MM.1S (cell line): ENCODE measurements around the gene FCHO2.
A peak's percentile ranks its signal among the peaks of the same experiment; 100 is the strongest.

Source experiments
- DNase-seq: peaks from one replicate; pipeline ENCODE4 v3.0.0-alpha.2; 2015
- H2AFZ ChIP-seq: fragments of 300-600 bp; sonication (generic); 2 replicates; pipeline ENCODE4 v1.6.0; 2016; ENCODE audit warnings: antibody characterized with exemption, low read length
- H3F3A ChIP-seq: fragments of 300-600 bp; sonication (generic); 2 replicates; pipeline ENCODE4 v1.6.1; 2016; ENCODE audit warnings: mild to moderate bottlenecking, antibody characterized with exemption, low read length, moderate library complexity, mixed read lengths; ENCODE audit not compliant: insufficient read depth
- H3K27ac ChIP-seq: fragments of 300-600 bp; sonication (generic); 2 replicates; pipeline ENCODE4 v1.5.1; 2016; ENCODE audit warnings: mild to moderate bottlenecking, low read length
- H3K27me3 ChIP-seq: fragments of 300-600 bp; sonication (generic); replicated peaks from 2 replicates; pipeline ENCODE4 v1.6.0; 2016; ENCODE audit warnings: low read length; ENCODE audit not compliant: insufficient read depth
- H3K36me3 ChIP-seq: fragments of 300-600 bp; sonication (generic); replicated peaks from 2 replicates; pipeline ENCODE4 v1.6.1; 2016; ENCODE audit warnings: mild to moderate bottlenecking, low read length, mixed read lengths; ENCODE audit not compliant: insufficient read depth
- H3K4me1 ChIP-seq: fragments of 300-600 bp; sonication (generic); 2 replicates; pipeline ENCODE4 v1.6.1; 2016; ENCODE audit warnings: low read length, mixed read lengths
- H3K4me2 ChIP-seq: fragments of 300-600 bp; sonication (generic); 2 replicates; pipeline ENCODE4 v1.6.0; 2016; ENCODE audit warnings: low read depth, low read length
- H3K4me3 ChIP-seq: fragments of 300-600 bp; sonication (generic); 2 replicates; pipeline ENCODE4 v1.5.1; 2016; ENCODE audit warnings: low read length, mixed read lengths
- H3K79me2 ChIP-seq: fragments of 300-600 bp; sonication (generic); 2 replicates; pipeline ENCODE4 v1.6.1; 2016; ENCODE audit warnings: mixed run types, low read length, mixed read lengths
- H3K9ac ChIP-seq: fragments of 300-600 bp; sonication (generic); 2 replicates; pipeline ENCODE4 v1.6.1; 2016; ENCODE audit warnings: low read length, mixed read lengths
- H3K9me2 ChIP-seq: fragments of 300-600 bp; sonication (generic); replicated peaks from 2 replicates; pipeline ENCODE4 v1.6.1; 2016; ENCODE audit warnings: mild to moderate bottlenecking, low read length, mixed read lengths; ENCODE audit not compliant: insufficient read depth
- H3K9me3 ChIP-seq: fragments of 300-600 bp; sonication (generic); replicated peaks from 2 replicates; pipeline ENCODE4 v1.6.1; 2016; ENCODE audit warnings: mild to moderate bottlenecking, low read length, mixed read lengths; ENCODE audit not compliant: insufficient read depth
- H4K20me1 ChIP-seq: fragments of 300-600 bp; sonication (generic); 2 replicates; pipeline ENCODE4 v1.6.1; 2016; ENCODE audit warnings: mild to moderate bottlenecking, low read length, moderate library complexity, mixed read lengths; ENCODE audit not compliant: insufficient read depth
- EZH2 ChIP-seq: fragments of 300-600 bp; sonication (generic); optimal IDR thresholded peaks from 2 replicates; pipeline ENCODE3; 2017; ENCODE audit warnings: low read depth, mild to moderate bottlenecking, antibody characterized with exemption, low read length, mixed read lengths
- EZH2phosphoT487 ChIP-seq: fragments of 300-600 bp; sonication (generic); IDR thresholded peaks from 2 replicates; pipeline ENCODE4 v1.6.1; 2018; ENCODE audit warnings: antibody characterized with exemption, low read length
- TF ChIP-seq, protein P1 (sequence below): fragments of 300-600 bp; sonication (generic); IDR thresholded peaks from 2 replicates; pipeline ENCODE4 v1.5.1; 2016; ENCODE audit warnings: antibody characterized with exemption, low read length, mixed read lengths

FCHO2 gene

GRCh38 chr5:72917371-72917776 is 38.5 kb upstream of the FCHO2 start:
- no peak overlapping the region for H3K9ac ChIP-seq
- no peaks in the 10 kb centered on the region for H3K79me2 ChIP-seq
- no peak for DNase-seq
- H3K9me2 ChIP-seq = no peaks in the 10 kb centered on the region
- no peaks in the 10 kb centered on the region for H3K9me3 ChIP-seq
- H3K27me3 ChIP-seq = no peaks in the 10 kb centered on the region
- TF ChIP-seq, protein P1, sequence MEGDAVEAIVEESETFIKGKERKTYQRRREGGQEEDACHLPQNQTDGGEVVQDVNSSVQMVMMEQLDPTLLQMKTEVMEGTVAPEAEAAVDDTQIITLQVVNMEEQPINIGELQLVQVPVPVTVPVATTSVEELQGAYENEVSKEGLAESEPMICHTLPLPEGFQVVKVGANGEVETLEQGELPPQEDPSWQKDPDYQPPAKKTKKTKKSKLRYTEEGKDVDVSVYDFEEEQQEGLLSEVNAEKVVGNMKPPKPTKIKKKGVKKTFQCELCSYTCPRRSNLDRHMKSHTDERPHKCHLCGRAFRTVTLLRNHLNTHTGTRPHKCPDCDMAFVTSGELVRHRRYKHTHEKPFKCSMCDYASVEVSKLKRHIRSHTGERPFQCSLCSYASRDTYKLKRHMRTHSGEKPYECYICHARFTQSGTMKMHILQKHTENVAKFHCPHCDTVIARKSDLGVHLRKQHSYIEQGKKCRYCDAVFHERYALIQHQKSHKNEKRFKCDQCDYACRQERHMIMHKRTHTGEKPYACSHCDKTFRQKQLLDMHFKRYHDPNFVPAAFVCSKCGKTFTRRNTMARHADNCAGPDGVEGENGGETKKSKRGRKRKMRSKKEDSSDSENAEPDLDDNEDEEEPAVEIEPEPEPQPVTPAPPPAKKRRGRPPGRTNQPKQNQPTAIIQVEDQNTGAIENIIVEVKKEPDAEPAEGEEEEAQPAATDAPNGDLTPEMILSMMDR = no peak
- TF ChIP-seq EZH2phosphoT487 (no peak), EZH2 (no peak)
- H3K27ac ChIP-seq = no peak overlapping the region
- no peaks in the 10 kb centered on the region for H3F3A ChIP-seq
- no peaks in the 10 kb centered on the region; the same call in 1 of the 2 replicates for H3K36me3 ChIP-seq
- no peaks in the 10 kb centered on the region for H4K20me1 ChIP-seq
- no peaks in the 10 kb centered on the region for H3K4me1 ChIP-seq
- H2AFZ ChIP-seq = no peak overlapping the region
- H3K4me2 ChIP-seq = no peak overlapping the region
- no peak overlapping the region for H3K4me3 ChIP-seq

DNA sequence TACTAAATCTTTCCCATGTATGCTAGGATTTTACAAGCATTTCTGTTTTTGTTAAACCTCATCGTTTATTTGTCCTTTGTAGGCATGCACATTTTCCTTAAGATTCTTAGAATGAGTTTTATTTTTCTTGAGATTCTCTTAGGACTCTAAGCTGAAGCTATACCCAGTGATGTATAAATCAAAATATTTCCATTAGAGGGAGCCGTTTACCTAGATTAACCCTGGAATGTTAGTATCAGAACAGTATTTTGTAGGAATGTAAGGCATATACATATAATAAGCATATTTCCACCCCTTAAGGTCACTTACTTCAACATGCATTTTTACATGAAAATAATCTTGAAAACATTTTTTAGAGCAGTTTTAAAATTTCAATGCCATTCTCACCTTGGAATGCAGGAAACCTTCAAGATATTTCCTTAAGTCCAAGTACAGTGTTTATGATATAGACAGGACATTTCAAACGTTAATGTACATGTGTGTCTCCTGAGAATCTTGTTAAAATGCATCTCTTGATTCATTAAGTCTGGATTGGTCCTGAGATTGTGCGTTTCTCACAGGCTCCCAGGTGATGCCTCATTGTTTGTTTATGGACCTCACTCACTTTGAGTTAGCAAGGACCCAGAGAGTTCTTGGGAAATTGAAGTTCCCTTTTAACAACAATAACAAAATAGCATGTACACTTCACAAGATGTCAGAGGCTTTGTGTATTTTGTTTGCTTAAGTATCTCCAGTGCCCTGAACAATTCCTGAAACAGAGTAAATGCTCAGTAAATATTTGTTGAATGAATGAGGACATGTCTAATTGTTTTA is 34.9 kb upstream of the FCHO2 start:
- Histone ChIP-seq H3K9me3 (no peaks in the 10 kb centered on the region), H3K4me3 (no peak overlapping the region), H3K4me2 (no peak overlapping the region), H3K9ac (no peak overlapping the region), H3K27me3 (no peaks in the 10 kb centered on the region), H3K27ac (no peak overlapping the region), H3K9me2 (no peaks in the 10 kb centered on the region), H3K36me3 (no peaks in the 10 kb centered on the region), H3F3A (no peaks in the 10 kb centered on the region), H2AFZ (no peak overlapping the region), H4K20me1 (no peaks in the 10 kb centered on the region), H3K79me2 (no peaks in the 10 kb centered on the region), H3K4me1 (no peaks in the 10 kb centered on the region)
- DNase-seq = peak; percentile 15
- TF ChIP-seq EZH2 = no peak
- no peak for TF ChIP-seq EZH2phosphoT487
- TF ChIP-seq, protein P1 = peak; percentile 28; the same call in 1 of the 2 replicates

GRCh38 chr5:72921886-72922285 is 34.0 kb upstream of the FCHO2 start:
- Histone ChIP-seq H3K9me3 (no peaks in the 10 kb centered on the region), H3K4me3 (no peak overlapping the region), H3F3A (no peaks in the 10 kb centered on the region), H3K9me2 (no peaks in the 10 kb centered on the region), H3K9ac (no peak overlapping the region), H3K27ac (no peak overlapping the region), H3K4me1 (no peaks in the 10 kb centered on the region), H3K27me3 (no peaks in the 10 kb centered on the region), H4K20me1 (no peaks in the 10 kb centered on the region), H3K4me2 (no peak overlapping the region), H3K79me2 (no peaks in the 10 kb centered on the region), H2AFZ (no peak overlapping the region), H3K36me3 (no peaks in the 10 kb centered on the region)
- no peak for DNase-seq
- TF ChIP-seq EZH2phosphoT487 (no peak), EZH2 (no peak)
- TF ChIP-seq, protein P1 = no peak
